NOMO-1 treated with DMSO at 0.1 percent for 48 hours (cell line): Measurements from ENCODE around the gene TTLL12.

Experiments used
- DNase-seq: peaks from one replicate; lab custom pipeline; 2025; ENCODE audit not compliant: unreplicated experiment; lab: John Stamatoyannopoulos, UW

The TTLL12 gene

DNA sequence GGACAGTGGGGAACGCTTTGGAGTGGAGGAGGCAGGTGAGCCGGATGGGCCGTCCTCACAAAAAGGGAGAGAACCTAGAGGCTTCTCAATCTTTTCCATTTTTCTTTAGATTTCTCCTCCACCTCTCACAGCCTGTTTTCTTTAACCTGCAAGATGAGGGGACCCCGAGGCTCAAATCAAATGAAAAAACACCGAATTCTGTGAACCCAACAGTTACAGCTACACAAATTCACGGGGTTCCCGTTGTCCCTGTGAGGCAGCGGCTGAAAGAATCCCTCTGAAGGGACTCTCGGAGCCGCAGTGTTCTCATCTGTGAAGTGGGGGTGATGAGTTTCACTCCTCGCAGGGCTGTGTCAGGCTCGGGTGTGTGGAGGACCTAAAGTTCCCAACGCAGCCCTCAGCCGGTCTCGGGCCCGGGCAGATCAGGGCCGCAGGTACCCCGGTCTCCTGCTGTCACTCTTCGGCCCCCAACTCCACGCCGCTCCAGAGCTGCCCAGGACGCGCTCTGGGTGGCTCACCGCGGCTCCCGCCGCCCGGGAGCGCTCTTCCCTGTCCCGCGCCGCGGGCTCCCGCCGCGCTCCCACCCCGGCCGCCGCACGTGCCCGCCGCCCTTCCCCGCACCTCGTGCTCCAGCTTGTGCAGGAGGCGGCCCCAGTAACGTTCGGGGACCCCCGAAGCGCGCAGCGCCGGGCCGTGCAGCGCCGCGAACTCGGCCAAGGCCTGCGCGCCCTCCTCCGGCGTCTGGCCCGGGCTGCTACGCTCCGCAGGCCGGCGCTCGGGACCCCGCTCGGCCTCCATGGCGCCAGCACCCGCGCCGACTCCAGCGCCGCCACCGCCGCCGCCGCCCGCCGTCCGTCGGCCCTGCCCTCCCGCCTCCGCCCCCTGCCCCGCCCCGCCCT lies at the start of gene TTLL12:
TTLL12 (minus strand) TSS at position 863 of the 899 bp plus-strand sequence; CDS start at position 798, 65 bp downstream.
- DNase-seq, result peak; percentile 49

DNA sequence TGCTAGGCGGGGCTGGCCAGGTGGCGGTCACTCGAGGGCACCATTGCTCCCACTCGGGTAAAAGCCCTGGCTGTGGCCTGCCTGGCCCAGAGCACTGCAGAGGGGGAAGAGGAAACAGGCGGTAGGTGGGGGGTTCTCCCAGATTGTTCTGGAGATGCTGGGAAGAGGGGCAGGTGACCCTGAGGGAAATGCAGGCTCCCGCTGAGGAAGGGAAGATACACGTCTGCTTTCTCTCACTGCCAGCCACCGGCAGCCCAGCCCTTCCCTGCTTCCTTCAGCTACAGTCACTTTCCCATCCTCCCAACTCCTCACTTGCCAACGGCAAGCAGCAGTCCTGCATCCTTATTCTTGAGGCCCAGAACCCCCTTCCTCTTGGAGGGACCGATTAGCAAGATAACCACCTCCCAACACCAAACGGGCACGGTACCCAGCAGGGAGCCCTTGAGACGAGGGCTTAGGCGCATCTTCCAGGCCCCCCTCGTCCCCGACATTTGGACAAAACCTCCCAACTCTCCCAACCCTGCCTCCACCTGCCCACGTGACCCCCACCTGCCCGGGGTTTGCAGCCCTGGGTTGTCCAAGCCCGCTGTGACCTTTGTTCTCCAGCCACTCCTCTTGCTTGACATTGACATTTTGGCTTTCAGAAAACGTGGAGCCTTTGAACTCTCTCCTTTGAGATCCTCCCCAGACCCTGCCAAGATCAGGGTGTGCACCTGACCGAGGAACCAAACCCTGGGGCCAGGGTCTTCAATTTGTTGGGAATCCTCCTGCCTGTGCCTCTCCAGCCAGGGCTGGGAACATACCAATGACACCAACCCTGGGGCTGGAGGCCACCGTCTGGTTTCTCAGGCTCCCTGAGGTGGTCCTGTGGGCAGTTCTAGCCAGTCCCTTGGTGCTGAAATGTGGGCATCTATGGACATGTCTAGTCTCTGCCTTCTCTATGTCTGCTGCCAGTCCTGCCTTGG lies 48.8 kb upstream of the TTLL12 start:
- DNase-seq, result no peak

DNA sequence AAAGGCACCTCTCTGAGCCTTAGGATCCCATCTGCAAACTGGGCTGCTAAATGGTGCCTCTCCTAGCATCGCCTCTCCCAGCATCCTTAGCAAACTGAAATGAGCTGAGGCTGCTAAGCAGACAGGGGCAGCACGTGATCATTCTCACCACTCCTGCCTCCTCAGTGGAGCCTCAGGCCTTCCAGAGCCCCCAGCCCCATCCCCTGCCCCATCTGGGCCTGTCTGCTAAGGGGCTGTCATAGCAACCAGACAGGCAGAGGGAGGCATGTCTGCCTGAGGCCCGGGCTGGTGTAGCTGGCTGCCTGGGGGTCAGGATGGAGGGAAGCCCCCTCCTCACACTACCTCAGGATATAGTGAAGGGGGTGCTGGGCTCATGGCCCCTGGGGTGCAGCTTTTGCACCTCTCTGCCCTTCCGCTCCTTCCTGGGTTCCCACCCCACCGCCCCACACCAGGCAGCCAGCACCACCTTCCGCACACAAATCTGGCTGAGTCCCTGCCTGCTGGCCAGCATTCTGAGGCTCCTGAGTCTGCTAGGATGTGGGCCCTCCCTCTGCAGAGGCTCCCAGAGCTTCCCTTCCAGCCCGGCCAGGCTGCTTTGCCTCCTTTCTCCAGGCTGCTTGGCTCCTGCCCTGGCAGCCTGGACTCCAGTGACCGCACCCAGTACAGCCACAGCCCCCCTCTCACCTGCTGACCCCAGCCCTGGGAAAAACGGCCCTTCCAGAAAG lies 47.5 kb upstream of the TTLL12 start:
- DNase-seq, result no peak

DNA sequence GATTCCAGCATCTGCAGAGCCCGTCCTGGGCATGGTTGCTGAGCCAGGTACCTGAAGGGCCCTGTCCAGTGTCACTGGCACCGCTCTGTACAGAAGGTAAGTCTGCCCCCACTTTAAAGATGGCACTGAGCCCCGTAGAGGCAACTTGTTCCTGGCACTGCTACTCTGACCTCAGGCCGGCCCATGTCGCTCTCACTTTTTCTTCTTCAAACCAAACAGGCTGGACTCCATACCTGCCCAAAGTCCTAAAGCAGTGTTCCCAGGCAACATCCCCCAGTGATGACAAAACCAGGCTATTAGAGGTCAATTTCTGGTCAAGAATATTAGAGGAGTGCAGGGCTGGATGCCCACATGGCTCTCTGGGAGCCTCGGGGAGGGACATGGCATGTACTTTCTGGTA lies 46.6 kb upstream of the TTLL12 start:
- DNase-seq, result no peak

DNA sequence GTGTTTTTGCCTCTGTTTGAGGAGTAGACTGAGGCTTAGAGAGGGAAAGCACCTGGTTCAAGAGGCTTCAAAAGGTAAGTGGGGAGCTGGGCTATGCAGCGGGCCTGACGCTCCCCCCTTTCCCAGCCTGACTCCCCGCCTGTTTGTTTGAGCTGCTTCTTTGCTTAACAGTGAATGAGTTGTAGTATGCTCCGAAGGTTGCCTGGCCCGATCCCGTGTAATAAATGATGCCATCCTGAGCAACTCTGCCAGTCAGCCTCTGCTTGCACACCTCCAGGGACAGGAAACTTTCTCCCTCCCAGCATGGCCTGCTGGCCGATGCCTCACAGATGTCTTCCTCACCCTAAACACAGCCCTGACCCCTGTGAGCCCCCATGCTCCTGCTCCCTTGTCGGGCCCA lies 45.5 kb upstream of the TTLL12 start:
- no peak for DNase-seq

DNA sequence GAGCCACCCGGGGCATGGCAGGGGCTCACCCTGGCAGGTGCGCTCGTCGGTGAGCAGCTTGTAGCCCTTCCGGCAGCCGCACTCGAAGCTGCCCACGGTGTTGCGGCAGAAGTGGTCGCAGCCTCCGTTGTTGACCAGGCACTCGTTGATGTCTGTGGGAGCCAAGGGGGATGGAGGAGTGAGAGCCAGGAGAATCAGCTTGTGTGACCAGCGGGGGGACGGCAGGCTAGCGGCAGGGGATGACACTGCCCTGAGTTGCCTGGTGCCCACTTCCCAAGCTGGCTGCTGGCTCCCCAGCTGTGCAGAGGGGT lies 44.7 kb upstream of the TTLL12 start:
- no peak for DNase-seq

DNA sequence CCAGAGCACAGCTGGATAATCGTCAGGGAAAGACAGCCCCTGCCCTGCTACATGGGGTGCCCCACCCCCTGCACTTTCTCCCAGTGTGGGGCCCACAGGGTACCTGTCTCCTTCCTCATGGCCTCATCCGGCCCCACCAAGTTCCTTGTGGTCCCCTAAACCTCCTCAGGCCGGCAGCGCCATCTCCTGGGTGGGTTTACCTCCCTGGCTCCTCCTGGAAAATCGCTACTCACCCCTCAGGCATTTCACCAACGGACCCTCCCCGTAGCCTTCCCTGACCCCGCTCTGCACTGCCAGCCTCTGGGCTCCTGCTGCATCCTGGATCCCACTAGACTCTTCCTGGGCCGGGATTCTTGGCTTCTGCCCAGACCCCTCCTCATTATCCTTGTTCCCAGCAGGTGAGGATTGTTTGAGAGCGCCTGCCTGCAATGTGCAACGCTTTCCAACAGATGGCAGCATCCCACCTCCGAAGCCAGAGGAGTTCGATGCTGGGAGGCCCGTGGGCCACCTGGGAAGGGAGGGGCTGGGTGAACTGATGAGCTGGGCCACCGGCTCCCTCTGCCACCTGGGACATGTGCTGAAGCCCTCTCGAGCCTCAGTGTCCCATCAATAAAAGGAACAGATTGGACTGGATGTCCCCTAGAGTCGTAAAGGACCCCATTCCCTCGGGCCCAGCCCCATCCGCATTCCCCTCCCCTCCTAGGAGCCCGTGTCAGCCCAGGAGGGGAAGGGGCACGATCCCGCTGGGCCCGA lies 44.2 kb upstream of the TTLL12 start:
- DNase-seq, result peak; percentile 31

DNA sequence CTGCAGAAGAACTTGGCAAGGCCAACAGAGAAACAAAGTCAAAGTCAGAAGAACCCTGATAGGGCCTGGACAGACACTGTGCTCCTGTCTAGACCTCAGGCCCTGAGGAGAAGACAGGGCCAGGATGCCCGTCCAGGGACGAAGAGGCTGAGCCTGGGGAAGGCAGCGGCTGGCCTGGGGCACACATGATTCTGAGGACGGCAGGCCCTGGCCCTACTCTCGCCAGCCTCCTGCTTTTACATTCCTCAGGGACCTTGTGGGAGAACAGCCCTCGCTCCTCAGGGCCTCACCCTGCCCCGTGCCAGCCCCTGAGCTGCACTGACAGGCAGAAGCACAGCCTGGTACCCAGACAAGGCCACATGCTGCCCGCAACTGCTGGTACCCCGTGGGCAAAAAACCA lies 43.6 kb upstream of the TTLL12 start:
- DNase-seq, result no peak

DNA sequence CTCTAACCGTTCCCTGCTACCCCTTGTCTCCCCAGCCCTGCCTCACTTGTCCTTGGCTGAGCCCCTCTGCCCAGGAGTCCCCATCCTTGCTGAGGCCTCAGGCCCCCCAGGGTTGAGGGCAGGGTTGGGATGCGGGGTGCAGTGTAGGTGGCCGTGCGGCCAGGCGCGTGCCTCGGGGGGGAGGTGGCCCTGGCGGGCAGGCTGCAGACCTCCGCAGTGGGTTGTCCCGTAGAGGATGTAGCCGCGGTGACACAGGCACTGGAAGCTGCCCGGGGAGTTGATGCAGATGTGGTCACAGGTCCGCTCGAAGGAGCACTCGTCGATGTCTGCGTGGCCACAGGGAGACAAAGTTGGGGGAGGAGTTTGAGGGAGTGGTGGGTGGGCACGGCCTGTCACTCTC lies 41.9 kb upstream of the TTLL12 start:
- no peak for DNase-seq

DNA sequence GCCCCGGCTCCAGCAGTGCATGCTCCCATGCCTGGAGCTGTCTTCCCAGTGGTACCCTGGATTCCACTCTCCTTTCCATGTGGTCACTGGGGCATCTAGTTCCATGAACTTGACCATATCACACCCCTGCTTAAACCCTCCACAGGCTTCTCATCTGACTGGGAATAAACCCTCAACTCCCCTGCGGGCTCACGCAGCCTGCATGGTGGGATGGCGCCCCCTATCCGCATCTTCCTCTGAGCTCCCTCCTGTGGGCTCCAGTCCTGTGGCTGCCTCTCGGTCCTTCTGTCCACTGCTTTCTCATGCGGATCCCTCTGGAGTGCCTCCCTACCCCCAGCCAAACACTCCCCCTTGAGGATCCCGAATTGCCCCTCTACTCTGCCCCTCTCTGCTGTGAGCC lies 41.4 kb upstream of the TTLL12 start:
- peak; percentile 6 for DNase-seq

DNA sequence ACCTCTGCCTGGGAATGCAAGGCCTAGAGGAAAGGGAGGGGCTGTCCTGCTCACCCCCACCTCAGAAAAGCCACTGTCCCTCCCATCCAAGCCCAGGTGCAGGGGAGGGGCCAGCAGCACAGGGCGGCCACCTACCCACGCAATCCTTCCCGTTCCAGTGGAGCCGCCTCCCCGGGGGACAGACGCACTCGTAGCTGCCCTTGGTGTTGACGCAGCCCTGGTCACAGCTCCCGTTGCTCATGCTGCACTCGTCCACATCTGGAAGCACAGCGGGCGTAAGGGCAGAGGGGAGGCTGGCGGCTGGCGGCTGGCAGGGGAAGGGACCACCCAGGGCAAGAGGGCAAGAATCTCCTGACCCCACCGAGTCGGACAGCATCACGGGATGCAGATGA lies 40.3 kb upstream of the TTLL12 start:
- DNase-seq, result no peak

DNA sequence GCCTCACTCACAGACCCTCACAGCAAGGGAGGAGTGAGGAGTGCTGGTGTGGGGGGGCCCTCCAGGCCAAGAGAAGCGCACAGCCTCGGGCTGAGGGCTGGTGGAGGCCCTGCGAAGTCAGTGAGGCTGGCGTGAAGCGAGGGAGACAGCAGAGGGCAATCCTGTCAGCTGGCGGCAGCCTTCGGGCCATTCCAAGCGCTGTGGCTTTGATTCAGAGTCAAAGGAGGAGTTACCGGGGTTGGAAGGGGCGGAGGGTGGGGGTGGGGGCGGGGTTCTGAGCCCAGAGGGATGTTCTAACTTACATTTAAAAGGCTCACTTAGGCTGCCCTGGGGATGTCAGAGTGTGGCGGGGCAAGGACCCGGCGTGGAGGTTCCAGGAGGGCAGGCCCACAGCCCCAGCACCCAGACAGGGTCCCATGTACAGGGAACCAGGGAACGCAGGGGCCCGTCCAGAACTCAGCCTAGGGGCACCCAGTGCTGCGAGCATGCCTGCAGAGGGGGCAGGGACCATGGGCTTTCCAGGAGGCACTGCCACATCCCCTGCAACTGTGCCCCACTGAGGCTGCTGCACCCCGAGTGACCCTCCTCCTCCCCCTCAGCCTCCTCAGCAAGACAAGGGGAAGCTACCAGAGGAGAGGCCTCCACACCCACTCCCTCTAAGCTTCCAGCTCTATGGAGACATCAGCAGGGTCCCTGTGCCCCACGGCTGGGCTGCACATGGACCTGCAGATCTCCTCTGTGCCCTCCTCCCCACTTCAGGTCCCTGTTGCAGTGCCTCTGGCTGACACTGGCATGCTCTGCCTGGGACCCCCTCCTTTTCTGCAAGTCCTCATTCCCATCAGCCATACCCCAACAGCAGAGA lies 39.7 kb upstream of the TTLL12 start:
- no peak for DNase-seq

DNA sequence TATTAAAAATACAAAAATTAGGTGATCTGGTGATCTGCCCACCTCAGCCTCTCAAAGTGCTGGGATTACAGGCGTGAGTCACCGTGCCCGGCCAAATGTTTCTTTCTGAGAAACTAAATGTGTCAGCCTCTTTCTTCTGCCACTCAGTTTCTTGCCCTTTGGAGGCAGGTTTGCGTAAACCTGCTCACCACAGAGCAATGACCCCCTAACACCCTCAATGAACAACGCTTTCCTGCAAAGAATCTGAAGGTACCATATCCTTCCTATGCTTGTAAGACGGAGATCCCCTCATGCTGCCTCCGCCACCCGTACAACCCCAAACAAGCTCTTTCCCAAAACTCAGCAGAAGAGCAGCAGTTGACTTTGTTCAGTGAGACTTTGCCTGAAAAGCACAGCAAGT lies 38.7 kb upstream of the TTLL12 start:
- DNase-seq, result no peak

DNA sequence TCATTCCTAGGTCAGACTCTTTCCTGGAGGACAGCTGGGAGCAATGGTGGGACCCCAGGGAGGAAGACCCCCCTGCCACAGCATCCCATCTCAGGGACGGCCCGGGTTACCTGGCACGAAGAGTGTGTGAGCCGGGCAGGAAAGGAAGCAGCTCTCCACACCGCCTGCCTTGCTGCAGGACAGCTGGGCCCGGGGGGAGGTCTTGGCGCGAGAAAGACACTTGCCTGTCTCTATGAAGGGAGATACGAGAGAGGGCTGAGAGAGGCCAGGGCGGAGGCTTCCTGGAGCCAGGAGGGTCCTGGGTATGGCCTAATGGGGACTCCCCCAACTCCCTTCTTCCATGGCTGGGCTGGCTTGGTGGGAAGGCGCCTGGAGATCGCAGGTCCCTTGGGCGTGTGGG lies 36.1 kb upstream of the TTLL12 start:
- DNase-seq, result no peak

DNA sequence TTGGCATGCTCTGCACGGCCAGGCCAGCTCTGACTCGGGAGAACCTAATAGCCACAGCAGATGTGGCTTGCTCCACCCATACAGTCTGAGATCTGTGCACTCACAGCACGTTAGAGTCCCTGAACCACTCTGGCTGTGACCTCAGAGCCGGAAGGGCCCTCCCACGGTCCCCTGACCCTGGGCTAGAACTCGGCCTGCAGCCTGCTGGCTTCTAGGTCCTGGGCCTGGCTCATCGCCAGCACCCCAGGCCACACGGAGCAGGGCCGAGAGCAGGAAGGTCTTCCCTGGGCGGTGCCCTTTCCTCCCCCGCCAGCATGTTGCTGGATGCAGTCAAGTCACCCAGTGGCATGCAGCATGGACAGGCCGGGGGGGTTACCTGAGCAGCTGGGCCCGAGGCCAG lies 35.3 kb upstream of the TTLL12 start:
- no peak for DNase-seq

DNA sequence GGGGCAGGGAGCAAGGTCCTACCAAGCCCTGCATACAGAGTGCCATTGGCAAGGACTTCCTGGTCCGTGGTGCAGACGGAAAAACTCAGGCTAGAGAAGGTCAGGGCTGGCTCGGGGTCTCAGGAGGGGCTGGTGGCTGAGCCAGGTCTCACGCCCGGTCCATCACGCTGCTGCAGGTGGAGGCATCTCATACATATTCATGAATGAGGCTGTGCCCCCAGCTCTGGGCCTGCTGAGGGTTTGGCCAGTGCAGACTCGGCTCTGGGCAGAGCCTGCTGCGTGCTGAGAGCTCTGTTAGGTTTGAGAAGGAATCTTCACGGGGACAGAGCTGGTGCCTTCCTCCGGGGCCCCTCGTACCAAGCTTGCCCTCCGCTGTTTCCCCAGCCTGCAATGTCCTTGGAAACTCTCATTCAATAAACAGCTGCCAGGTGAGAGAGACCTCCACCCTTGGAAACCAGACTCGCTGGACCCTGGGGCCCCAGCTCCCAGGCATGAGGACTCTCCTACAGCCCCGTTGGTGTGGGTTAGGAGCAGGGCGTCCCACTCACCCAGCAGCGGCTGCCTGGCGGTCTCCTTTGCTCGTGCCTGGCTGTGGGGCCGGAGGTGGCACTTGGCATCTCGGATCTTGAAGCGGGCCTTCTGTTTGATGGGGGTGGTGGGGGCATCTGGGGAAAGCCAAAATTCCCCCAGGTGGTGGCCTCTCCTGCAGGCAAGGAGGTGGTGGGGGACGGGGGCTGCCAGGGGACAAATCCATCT lies 33.9 kb upstream of the TTLL12 start:
- no peak for DNase-seq

DNA sequence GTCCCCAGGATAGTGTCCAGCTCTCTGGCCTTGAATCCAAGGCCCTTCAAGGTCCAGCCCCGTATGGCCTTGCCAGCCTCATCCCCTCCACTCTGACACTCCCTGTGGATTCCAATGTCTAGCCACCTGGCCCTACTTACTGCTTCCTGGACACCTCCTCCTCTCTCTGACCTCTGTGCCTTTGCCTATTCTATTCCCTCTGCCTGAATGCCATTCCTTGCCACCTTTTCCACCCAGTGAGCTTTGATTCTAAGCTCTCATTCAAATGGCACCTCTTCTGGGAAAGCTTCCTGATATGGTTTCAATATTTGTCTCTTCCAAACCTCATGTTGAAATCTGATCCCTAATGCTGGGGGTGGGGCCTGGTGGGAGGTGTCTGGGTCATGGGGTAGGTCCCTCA lies 31.9 kb upstream of the TTLL12 start:
- no peak for DNase-seq

DNA sequence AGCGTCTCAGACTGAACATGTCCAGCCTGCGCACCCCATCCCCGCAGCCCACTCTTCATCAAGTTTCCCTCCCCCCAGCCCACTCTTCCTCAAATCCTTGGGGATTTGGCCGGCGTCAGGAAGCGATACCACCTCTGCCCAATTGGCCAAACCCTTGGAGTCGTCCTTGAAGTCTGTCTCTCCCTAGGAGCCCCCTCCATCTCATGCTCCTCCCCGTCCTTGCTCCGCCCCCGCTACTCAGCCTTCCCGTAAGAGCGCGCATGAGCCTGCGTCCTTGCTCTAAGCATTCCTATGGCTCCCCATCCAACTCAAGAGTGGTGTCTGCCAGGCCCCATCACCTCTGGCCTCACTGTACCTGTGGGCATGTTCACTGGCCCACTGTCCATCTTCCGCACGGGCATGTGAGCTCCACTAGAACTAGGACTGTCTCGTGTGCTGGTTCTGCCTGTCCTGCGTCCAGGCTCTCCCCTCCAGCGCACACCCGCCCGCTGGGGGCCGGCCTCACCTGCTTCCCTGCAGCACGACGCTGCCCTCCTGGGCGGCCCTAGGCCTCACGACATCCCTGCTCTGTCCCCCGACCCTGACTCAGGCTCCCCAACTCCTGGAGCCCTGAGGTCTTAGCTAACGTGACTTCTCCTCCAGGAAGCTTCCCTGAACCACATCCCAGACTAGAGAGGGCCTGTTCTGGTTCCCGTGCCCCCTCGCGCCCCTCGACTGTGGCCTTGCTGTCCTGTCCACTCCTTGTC lies 30.5 kb upstream of the TTLL12 start:
- no peak for DNase-seq
